Chondrocyte (in vitro differentiated cells): Measurements from ENCODE around the gene AMFR. TPM values are rescaled to one million over a fixed set of nuclear protein-coding genes. Genes with fewer than 3 reads are reported as not detected.

ENCODE experiments used
- DNase-seq: peaks from one replicate; pipeline ENCODE4 v3.0.0; 2021; ENCODE audit warnings: mixed read lengths, low spot score
- H3K27ac Mint-ChIP-seq: one replicate; pipeline ENCODE4 v1.8.0; 2021; ENCODE audit warnings: mild to moderate bottlenecking, moderate library complexity, mixed read lengths; ENCODE audit not compliant: unreplicated experiment
- H3K27me3 Mint-ChIP-seq: 2 replicates; pipeline ENCODE4 v1.8.0; 2021; ENCODE audit warnings: low read depth, mixed read lengths
- H3K36me3 Mint-ChIP-seq: 2 replicates; pipeline ENCODE4 v1.8.0; 2021; ENCODE audit warnings: low read depth, mixed read lengths
- H3K4me1 Mint-ChIP-seq: 2 replicates; pipeline ENCODE4 v1.8.0; 2021; ENCODE audit warnings: low read depth, mild to moderate bottlenecking, mixed read lengths
- H3K4me3 Mint-ChIP-seq: one replicate; pipeline ENCODE4 v1.8.0; 2021; ENCODE audit warnings: mild to moderate bottlenecking, moderate library complexity, mixed read lengths; ENCODE audit not compliant: unreplicated experiment
- H3K9me3 Mint-ChIP-seq: 2 replicates; pipeline ENCODE4 v1.8.0; 2021; ENCODE audit warnings: low read depth, mixed read lengths
- CTCF ChIP-seq: fragments of 200-600 bp; sonication (generic); IDR thresholded peaks from 2 replicates; pipeline ENCODE4 v1.5.0; 2021; ENCODE audit warnings: antibody characterized with exemption, mild to moderate bottlenecking, moderate library complexity
- total RNA-seq: library from RNA; stranded (reverse); gene quantifications from 3 replicates; pipeline ENCODE4 v1.2.1, GENCODE V29; 2021

Gene AMFR
- total RNA-seq, 1 donor from 2014 or later: 104 TPM

- no peak for DNase-seq
- Mint-ChIP-seq H3K27me3 (no peaks in the 10 kb centered on the region), H3K9me3 (no peaks in the 10 kb centered on the region), H3K27ac (no peak overlapping the region), H3K4me1 (no peaks in the 10 kb centered on the region), H3K36me3 (no peaks in the 10 kb centered on the region), H3K4me3 (no peak overlapping the region)
- no peak for TF ChIP-seq CTCF
Observed at GRCh38 chr16:56325956-56326355, 99.4 kb downstream of the AMFR start.

GRCh38 chr16:56324406-56324805 lies 100.9 kb downstream of the AMFR start:
- Mint-ChIP-seq H3K27ac (no peak overlapping the region), H3K9me3 (no peaks in the 10 kb centered on the region), H3K4me1 (no peaks in the 10 kb centered on the region), H3K27me3 (no peaks in the 10 kb centered on the region), H3K4me3 (no peak overlapping the region), H3K36me3 (no peaks in the 10 kb centered on the region)
- no peak for TF ChIP-seq CTCF
- no peak for DNase-seq

GRCh38 chr16:56321571-56321970 lies 103.8 kb downstream of the AMFR start:
- TF ChIP-seq CTCF: no peak
- no peak for DNase-seq
- H3K4me3 Mint-ChIP-seq: no peak overlapping the region
- peaks cover 5% of the 10 kb centered on the region for H3K4me1 Mint-ChIP-seq
- peaks cover 4% of the 10 kb centered on the region for H3K27me3 Mint-ChIP-seq
- no peak overlapping the region for H3K27ac Mint-ChIP-seq
- H3K36me3 Mint-ChIP-seq: no peaks in the 10 kb centered on the region
- no peaks in the 10 kb centered on the region for H3K9me3 Mint-ChIP-seq

- Mint-ChIP-seq H3K4me3 (no peak overlapping the region), H3K27ac (no peak overlapping the region), H3K4me1 (peaks cover 5% of the 10 kb centered on the region), H3K27me3 (peaks cover 4% of the 10 kb centered on the region), H3K36me3 (no peaks in the 10 kb centered on the region), H3K9me3 (no peaks in the 10 kb centered on the region)
- DNase-seq: no peak
- no peak for TF ChIP-seq CTCF
Observed at GRCh38 chr16:56320811-56321558, 104.4 kb downstream of the AMFR start.

DNA sequence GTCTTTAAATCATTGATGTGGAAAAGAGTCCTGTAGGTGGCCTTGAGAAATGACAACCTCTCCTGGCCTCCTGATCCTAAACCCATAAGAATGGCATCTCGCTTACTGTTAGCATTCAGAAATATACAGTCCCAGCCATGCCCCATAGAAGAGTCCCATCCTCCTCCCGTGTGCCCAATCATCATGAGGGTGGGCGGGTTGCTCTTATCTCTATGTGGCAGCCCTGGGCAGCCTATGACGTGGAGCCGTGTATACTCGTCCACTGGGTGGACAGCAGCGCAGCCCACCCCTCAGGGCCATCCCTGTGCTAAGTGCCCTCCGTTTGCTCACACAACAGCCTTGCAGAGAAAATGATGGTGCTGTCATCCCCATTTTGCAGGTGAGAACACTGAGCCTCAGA lies 105.3 kb downstream of the AMFR start:
- Mint-ChIP-seq H3K4me3 (no peak overlapping the region), H3K27ac (no peak overlapping the region), H3K36me3 (no peaks in the 10 kb centered on the region), H3K4me1 (peaks cover 5% of the 10 kb centered on the region), H3K27me3 (peaks cover 4% of the 10 kb centered on the region), H3K9me3 (no peaks in the 10 kb centered on the region)
- DNase-seq: no peak
- no peak for TF ChIP-seq CTCF
